NAMALWA (cell line): Measurements from ENCODE around the gene SV2C.

Experiments
- DNase-seq: peaks from one replicate; pipeline ENCODE4 v3.0.0-alpha.2; 2015; ENCODE audit warnings: low spot score

The SV2C gene

GRCh38 chr5:76099756-76100155 lies 16.6 kb downstream of the SV2C start:
- DNase-seq = no peak

- DNase-seq = peak; percentile 33
Observed at GRCh38 chr5:76104027-76104426, 20.8 kb downstream of the SV2C start.

- DNase-seq = no peak
Observed at GRCh38 chr5:76106149-76106548, 23.0 kb downstream of the SV2C start.

- no peak for DNase-seq
Observed at GRCh38 chr5:76111477-76112174, 28.4 kb downstream of the SV2C start.

- DNase-seq = no peak
Observed at GRCh38 chr5:76113103-76113502, 29.9 kb downstream of the SV2C start.

GRCh38 chr5:76114179-76114851 lies 31.1 kb downstream of the SV2C start:
- DNase-seq = no peak

GRCh38 chr5:76125346-76125745 lies 42.2 kb downstream of the SV2C start:
- DNase-seq = no peak

GRCh38 chr5:76125888-76126287 lies 42.7 kb downstream of the SV2C start:
- DNase-seq = no peak

- DNase-seq = no peak
Observed at GRCh38 chr5:76134003-76134402, 50.8 kb downstream of the SV2C start.

GRCh38 chr5:76134646-76135045 lies 51.5 kb downstream of the SV2C start:
- DNase-seq = no peak

GRCh38 chr5:76137887-76138542 lies 54.8 kb downstream of the SV2C start:
- DNase-seq = no peak

GRCh38 chr5:76143884-76144283 lies 60.7 kb downstream of the SV2C start:
- no peak for DNase-seq

- no peak for DNase-seq
Observed at GRCh38 chr5:76144513-76145274, 61.5 kb downstream of the SV2C start.

GRCh38 chr5:76145945-76146344 lies 62.8 kb downstream of the SV2C start:
- peak; percentile 41 for DNase-seq

- no peak for DNase-seq
Observed at GRCh38 chr5:76149636-76150035, 66.5 kb downstream of the SV2C start.

GRCh38 chr5:76152161-76152560 lies 69.0 kb downstream of the SV2C start:
- DNase-seq = no peak

- no peak for DNase-seq
Observed at GRCh38 chr5:76152700-76153099, 69.5 kb downstream of the SV2C start.

GRCh38 chr5:76153271-76153670 lies 70.1 kb downstream of the SV2C start:
- DNase-seq = no peak

GRCh38 chr5:76154009-76154690 lies 71.0 kb downstream of the SV2C start:
- DNase-seq = no peak

GRCh38 chr5:76155536-76155935 lies 72.4 kb downstream of the SV2C start:
- no peak for DNase-seq

GRCh38 chr5:76162335-76162734 lies 79.2 kb downstream of the SV2C start:
- no peak for DNase-seq

GRCh38 chr5:76163111-76163628 lies 80.0 kb downstream of the SV2C start:
- DNase-seq = no peak
